K562 (cell line): ENCODE results near the gene TNFSF13. TPM values are rescaled to one million over a fixed set of nuclear protein-coding genes. Genes with fewer than 3 reads are reported as not detected.

Experiments used
- ASH1L ChIP-seq: fragments of 450-650 bp; IDR thresholded peaks from 2 replicates; pipeline ENCODE4 v1.6.1; 2018; ENCODE audit warnings: borderline replicate concordance, mild to moderate bottlenecking, low read depth; ENCODE audit not compliant: partially characterized antibody
- BHLHE40 ChIP-seq: IDR thresholded peaks from 2 replicates; pipeline ENCODE4 v1.6.1; 2011; ENCODE audit warnings: low read length, improper control_type of control experiment
- CLOCK ChIP-seq: fragments of 250-450 bp; sonication (Bioruptor Pico); IDR thresholded peaks from 2 replicates; pipeline ENCODE4 v1.4.0; 2020; ENCODE audit warnings: mild to moderate bottlenecking, moderate library complexity, borderline replicate concordance
- GTF2F1 ChIP-seq: IDR thresholded peaks from 2 replicates; pipeline ENCODE4 v1.6.1; 2011; ENCODE audit warnings: low read depth, low read length, improper control_type of control experiment
- JUND ChIP-seq, 2 experiments: IDR thresholded peaks; 2 replicates in 1 of 2; 3 replicates in 1 of 2; pipeline ENCODE4 v1.6.1; 2011; ENCODE audit warnings: borderline replicate concordance in 2 of 2, low read depth in 2 of 2, low read length in 2 of 2, improper control_type of control experiment in 1 of 2, missing biosample characterization in 1 of 2, missing genetic modification characterization in 1 of 2, missing genetic modification reagents in 1 of 2
- MBD2 ChIP-seq: sonication (generic); IDR thresholded peaks from 2 replicates; pipeline ENCODE4 v1.6.1; 2016; ENCODE audit warnings: low read depth, borderline replicate concordance
- MITF ChIP-seq: IDR thresholded peaks from 2 replicates; pipeline ENCODE4 v1.6.1; 2014; ENCODE audit warnings: antibody characterized with exemption
- NELFE ChIP-seq: IDR thresholded peaks from 2 replicates; pipeline ENCODE4 v1.6.1; 2011; ENCODE audit warnings: mild to moderate bottlenecking; ENCODE audit not compliant: insufficient read depth, insufficient read length
- RBM22 ChIP-seq: fragments of 200-400 bp; formaldehyde crosslinking; IDR thresholded peaks from 2 replicates; pipeline ENCODE4 v1.6.1; 2018; ENCODE audit warnings: low read length, low read depth; ENCODE audit not compliant: poor library complexity, severe bottlenecking
- RBM39 ChIP-seq: fragments of 200-400 bp; formaldehyde crosslinking; optimal IDR thresholded peaks from 2 replicates; pipeline ENCODE3; 2018; ENCODE audit warnings: low read depth, low read length
- SMAD3 ChIP-seq: fragments of 450-650 bp; formaldehyde crosslinking; conservative IDR thresholded peaks from 2 replicates; pipeline ENCODE4 v1.4.0; 2020; ENCODE audit warnings: mild to moderate bottlenecking
- SMARCA4 ChIP-seq: fragments of 450-650 bp; IDR thresholded peaks from 2 replicates; pipeline ENCODE4 v1.6.1; 2016
- TEAD1 ChIP-seq, 2 experiments: fragments of 450-650 bp in 1 of 2; sonication (generic) in 1 of 2; formaldehyde crosslinking; IDR thresholded peaks; 2 replicates each; pipeline versions ENCODE4 v1.4.0 to v1.8.0; 2020 to 2022; ENCODE audit warnings: mild to moderate bottlenecking in 2 of 2, missing genetic modification reagents in 1 of 2
- XRCC5 ChIP-seq: fragments of 200-400 bp; formaldehyde crosslinking; IDR thresholded peaks from 2 replicates; pipeline ENCODE4 v1.6.1; 2017; ENCODE audit warnings: low read depth, mild to moderate bottlenecking, low read length
- ZNF134 ChIP-seq: fragments of 250-450 bp; sonication (Bioruptor Pico); conservative IDR thresholded peaks from 2 replicates; pipeline ENCODE4 v1.4.0; 2020
- ZNF184 ChIP-seq: sonication (generic); formaldehyde crosslinking; IDR thresholded peaks from 2 replicates; pipeline ENCODE4 v1.5.0; 2020; ENCODE audit warnings: missing genetic modification reagents
- ZNF551 ChIP-seq: fragments of 250-450 bp; sonication (Bioruptor Pico); IDR thresholded peaks from 2 replicates; pipeline ENCODE4 v1.5.0; 2021; ENCODE audit warnings: mild to moderate bottlenecking, moderate library complexity
- ZNF717 ChIP-seq: fragments of 250-450 bp; sonication (Bioruptor Pico); IDR thresholded peaks from 2 replicates; pipeline ENCODE4 v1.5.0; 2021
- ZNF780A ChIP-seq: fragments of 250-450 bp; sonication (Bioruptor Pico); IDR thresholded peaks from 2 replicates; pipeline ENCODE4 v1.5.0; 2021; ENCODE audit warnings: mild to moderate bottlenecking
- ZZZ3 ChIP-seq: fragments of 450-650 bp; IDR thresholded peaks from 2 replicates; pipeline ENCODE4 v1.6.1; 2016; ENCODE audit warnings: antibody characterized with exemption, mild to moderate bottlenecking, moderate library complexity
- polyA plus RNA-seq, 8 experiments: library from polyadenylated mRNA; depleted of rRNA in 4 of 8; stranded (reverse) in 5 of 8; unstranded in 3 of 8; fragments of >200 nt; fragmentation: Nextera tagmentation in 2 of 8; fragmentation: Illumina TruSeq in 1 of 8; extraction: Ambion mirVana in 2 of 8; extraction: Trizol in 1 of 8; gene quantifications; 2 replicates each; pipeline versions ENCODE4 v1.2.1 to v1.2.3, GENCODE V29; 2011 to 2014; ENCODE audit warnings: inconsistent platforms in 1 of 8, missing spikeins in 1 of 8
- total RNA-seq, 7 experiments: library from RNA; depleted of rRNA in 6 of 7; stranded (reverse); fragments of >200 nt in 6 of 7; fragmentation: Illumina TruSeq in 2 of 7; extraction: Trizol in 2 of 7; gene quantifications; 2 replicates each; pipeline versions ENCODE4 v1.2.1 to v1.2.3, GENCODE V29; 2011 to 2021; ENCODE audit warnings: low replicate concordance in 1 of 7
- TF ChIP-seq, protein P1 (sequence below): fragments of 250-450 bp; sonication (Bioruptor Pico); IDR thresholded peaks from 2 replicates; pipeline ENCODE4 v1.4.0; 2020; ENCODE audit warnings: mild to moderate bottlenecking, moderate library complexity

The TNFSF13 gene
- total and polyA plus RNA-seq, 9 of the 15 experiments (the other 6 are each of a cell fraction or from before 2014, with no cell fraction given) = 0.04 to 0.51 (median 0.19) TPM; not detected in 1

GRCh38 chr17:7580604-7581575 lies 22.3 kb downstream of the TNFSF13 start (continued):
- no peak for TF ChIP-seq CLOCK
- no peak for TF ChIP-seq ZNF551 (CRISPR knock-in tag)
- no peak for TF ChIP-seq SMAD3 (CRISPR knock-in tag)
- no peak for TF ChIP-seq RBM39
- no peak for TF ChIP-seq ZNF134 (CRISPR knock-in tag)
- no peak for TF ChIP-seq ZNF780A (CRISPR knock-in tag)
- no peak for TF ChIP-seq ZNF184 (CRISPR knock-in tag)
- TF ChIP-seq XRCC5 = no peak
- TF ChIP-seq ZNF717 (CRISPR knock-in tag) = no peak
- no peak for TF ChIP-seq ZZZ3
- peak; percentile 68 for TF ChIP-seq JUND (IDR thresholded peaks at IDR 0.05; ENCODE audit: borderline replicate concordance, low read depth, low read length)
- TF ChIP-seq JUND (tag; IDR thresholded peaks at IDR 0.05; ENCODE audit: borderline replicate concordance, low read depth, low read length) = peak; percentile 45; the same call in 1 of the 3 replicates
- no peak for TF ChIP-seq GTF2F1
- TF ChIP-seq BHLHE40 = no peak
- no peak for TF ChIP-seq ASH1L
- TF ChIP-seq, protein P1, sequence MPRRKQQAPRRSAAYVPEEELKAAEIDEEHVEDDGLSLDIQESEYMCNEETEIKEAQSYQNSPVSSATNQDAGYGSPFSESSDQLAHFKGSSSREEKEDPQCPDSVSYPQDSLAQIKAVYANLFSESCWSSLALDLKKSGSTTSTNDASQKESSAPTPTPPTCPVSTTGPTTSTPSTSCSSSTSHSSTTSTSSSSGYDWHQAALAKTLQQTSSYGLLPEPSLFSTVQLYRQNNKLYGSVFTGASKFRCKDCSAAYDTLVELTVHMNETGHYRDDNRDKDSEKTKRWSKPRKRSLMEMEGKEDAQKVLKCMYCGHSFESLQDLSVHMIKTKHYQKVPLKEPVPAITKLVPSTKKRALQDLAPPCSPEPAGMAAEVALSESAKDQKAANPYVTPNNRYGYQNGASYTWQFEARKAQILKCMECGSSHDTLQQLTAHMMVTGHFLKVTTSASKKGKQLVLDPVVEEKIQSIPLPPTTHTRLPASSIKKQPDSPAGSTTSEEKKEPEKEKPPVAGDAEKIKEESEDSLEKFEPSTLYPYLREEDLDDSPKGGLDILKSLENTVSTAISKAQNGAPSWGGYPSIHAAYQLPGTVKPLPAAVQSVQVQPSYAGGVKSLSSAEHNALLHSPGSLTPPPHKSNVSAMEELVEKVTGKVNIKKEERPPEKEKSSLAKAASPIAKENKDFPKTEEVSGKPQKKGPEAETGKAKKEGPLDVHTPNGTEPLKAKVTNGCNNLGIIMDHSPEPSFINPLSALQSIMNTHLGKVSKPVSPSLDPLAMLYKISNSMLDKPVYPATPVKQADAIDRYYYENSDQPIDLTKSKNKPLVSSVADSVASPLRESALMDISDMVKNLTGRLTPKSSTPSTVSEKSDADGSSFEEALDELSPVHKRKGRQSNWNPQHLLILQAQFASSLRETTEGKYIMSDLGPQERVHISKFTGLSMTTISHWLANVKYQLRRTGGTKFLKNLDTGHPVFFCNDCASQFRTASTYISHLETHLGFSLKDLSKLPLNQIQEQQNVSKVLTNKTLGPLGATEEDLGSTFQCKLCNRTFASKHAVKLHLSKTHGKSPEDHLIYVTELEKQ (CRISPR knock-in tag) = no peak
- TF ChIP-seq NELFE = no peak
- TF ChIP-seq SMARCA4 = peak; percentile 62; the same call in 1 of the 2 replicates
- no peak for TF ChIP-seq MITF
- no peak for TF ChIP-seq MBD2
- no peak for TF ChIP-seq TEAD1 (CRISPR knock-in tag; IDR thresholded peaks at IDR 0.05)
- no peak for TF ChIP-seq RBM22
